Measurements from ENCODE around the gene PIK3R4.

DNA sequence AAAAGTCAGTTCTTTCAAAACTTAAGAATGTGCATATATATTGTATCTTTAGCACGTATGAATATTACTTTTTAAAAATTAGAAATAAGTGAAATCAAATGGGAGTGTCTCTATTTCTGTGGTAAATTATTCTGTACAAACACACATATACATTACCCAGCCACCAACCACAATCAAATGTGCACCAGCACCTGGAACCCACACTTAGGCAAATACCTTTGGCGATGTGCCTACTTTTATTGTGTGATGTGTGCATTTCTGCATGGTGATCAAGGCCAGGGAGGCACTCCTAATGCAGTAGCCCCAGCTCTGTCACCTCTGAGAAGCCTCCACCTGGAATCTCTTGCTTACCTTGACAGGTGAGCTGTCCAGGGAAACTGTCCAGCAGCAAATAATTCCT, 76.9 kb downstream of the PIK3R4 start:
- TF ChIP-seq, protein P1, sequence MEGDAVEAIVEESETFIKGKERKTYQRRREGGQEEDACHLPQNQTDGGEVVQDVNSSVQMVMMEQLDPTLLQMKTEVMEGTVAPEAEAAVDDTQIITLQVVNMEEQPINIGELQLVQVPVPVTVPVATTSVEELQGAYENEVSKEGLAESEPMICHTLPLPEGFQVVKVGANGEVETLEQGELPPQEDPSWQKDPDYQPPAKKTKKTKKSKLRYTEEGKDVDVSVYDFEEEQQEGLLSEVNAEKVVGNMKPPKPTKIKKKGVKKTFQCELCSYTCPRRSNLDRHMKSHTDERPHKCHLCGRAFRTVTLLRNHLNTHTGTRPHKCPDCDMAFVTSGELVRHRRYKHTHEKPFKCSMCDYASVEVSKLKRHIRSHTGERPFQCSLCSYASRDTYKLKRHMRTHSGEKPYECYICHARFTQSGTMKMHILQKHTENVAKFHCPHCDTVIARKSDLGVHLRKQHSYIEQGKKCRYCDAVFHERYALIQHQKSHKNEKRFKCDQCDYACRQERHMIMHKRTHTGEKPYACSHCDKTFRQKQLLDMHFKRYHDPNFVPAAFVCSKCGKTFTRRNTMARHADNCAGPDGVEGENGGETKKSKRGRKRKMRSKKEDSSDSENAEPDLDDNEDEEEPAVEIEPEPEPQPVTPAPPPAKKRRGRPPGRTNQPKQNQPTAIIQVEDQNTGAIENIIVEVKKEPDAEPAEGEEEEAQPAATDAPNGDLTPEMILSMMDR (IDR thresholded peaks at IDR 0.05): no peak
- no peak for TF ChIP-seq POLR2A (IDR thresholded peaks at IDR 0.05)
- TF ChIP-seq EP300 (IDR thresholded peaks at IDR 0.05): no peak
